CD4-positive, alpha-beta T cell treated with Interleukin-12 subunit alpha and Interleukin-12 subunit beta, for 1 hour (primary cell): ENCODE measurements around the gene LAG3.
A peak's percentile ranks its signal among the peaks of the same experiment; 100 is the strongest.

Source experiments
- DNase-seq: peaks from one replicate; pipeline ENCODE4 v3.0.0-alpha.2; 2020

LAG3 gene

GRCh38 chr12:6790496-6791150 is 18.3 kb downstream of the LAG3 start:
- DNase-seq, result peak; percentile 48

DNA sequence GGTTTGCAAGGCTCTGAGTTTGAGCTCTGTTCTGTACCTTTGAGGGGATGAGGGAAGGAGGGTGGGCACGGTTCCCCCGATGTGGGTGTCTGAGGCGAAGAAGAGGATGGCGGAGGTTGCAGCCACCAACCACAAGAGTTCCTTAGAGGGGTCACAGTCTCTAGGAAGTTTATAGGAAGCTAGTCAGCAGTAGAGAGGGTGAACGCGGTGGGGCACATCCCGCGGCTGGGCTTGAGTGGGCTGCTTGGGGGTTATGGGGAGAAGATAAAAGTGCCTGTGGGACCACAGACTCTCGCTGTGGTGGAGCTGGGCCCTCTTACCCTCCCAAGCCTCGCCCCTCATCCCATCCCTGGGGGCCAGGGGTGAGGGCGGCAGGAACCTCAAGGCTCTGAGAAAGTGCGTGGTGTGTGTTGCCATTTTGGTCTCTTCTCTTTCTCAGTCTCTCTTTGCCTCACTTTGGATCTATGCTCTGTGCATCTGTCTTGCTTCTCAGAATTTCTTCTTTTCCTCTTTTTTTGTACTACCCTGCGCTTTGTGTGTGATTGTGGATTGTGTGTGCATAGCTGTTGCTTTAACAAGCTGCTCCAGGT is 19.7 kb downstream of the LAG3 start:
- no peak for DNase-seq

DNA sequence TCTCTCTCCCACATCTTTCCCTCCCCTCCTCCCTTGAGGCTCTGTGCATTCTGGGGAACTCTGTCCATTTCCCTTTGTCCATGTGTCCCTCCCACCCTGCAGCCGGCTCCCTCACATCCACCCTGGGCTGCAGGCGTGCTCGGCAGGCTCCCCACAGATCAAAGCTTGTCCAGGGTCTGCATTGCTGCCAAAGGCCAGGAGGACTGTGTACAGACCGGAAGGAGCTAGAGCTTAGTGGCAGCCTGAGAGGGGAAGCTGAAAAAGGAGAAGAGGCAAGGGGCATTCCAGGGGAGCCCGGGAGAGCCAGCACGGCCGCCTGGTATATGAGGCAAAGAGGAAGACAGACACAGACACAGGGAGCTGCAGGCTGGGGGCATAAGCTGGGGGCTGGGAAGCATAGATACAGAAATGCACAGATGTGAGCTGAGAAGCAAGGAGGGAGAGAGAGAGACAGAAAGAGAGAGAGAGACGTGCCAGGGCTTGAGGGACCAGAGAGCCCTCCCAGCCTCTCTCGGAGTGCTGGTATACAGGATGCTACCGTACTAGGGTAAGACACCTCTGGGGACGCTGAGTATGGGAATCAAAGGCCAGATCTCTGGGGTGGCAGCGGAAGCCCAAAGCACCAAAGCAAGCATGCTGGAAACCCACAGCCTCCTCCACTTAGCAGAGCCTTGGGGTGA is 20.3 kb downstream of the LAG3 start:
- DNase-seq, result peak; percentile 48

GRCh38 chr12:6795088-6795487 is 22.8 kb downstream of the LAG3 start:
- no peak for DNase-seq

DNA sequence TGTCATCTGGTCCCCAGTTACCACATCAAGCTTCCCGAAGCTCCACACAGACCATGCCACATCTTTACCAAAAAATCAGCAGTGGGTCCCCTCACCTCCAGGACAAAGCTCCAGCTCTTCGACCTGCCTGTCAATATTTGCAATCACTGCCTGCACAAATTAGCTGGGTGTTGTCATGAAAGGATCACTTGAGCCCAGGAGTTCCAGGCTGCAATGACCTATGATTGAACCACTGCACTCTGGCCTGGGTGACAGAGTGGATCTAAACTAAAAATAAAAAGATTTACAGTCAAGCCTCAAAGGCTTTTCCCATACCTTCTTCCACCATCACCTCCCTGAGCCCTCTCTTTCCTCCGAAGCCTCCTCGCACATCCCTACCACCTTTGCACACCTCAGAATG is 24.3 kb downstream of the LAG3 start:
- DNase-seq, result no peak

GRCh38 chr12:6799147-6799546 is 26.8 kb downstream of the LAG3 start:
- no peak for DNase-seq

- DNase-seq, result no peak
These were observed 34.9 kb downstream of the LAG3 start for GRCh38 chr12:6807170-6807569.

GRCh38 chr12:6809056-6809455 is 36.7 kb downstream of the LAG3 start:
- DNase-seq, result no peak

DNA sequence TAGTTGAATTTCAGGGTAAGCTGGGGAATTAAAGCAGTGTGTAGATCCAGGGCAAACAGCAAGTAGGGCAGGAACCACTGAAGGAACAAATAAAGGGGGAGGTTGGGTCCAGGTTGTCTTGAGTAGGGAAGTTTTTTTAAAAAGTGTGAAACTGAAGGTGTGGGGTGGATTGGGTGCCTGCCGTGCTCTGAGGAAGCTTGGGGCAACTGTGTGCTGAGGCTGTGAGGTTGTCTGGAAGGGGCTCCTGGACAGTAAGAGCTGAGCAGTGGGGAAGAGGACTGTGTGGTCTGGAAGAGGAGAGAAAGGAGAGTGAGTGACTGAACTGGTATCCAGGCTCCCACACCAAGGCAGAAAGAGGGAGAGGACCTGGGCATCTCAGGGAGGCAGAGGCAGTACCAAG is 38.4 kb downstream of the LAG3 start:
- DNase-seq, result no peak

DNA sequence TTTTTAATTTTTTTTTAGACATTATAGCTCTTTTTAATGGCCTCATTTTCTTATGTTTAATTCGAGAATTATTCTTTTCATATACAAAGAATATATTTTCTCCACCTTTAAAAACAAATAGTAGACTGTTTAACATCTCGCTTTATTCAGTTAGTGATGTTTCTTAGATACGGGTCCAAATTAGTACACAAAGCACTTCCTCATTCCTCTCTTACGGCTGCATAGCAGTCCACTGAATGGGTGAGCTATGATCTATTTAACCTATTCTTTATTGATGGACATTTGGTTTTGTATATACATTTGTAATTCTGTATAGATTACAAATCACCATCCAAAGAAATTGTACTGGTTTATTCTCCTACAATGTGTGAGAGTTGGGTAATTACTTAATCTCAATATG is 41.0 kb downstream of the LAG3 start:
- DNase-seq, result no peak

DNA sequence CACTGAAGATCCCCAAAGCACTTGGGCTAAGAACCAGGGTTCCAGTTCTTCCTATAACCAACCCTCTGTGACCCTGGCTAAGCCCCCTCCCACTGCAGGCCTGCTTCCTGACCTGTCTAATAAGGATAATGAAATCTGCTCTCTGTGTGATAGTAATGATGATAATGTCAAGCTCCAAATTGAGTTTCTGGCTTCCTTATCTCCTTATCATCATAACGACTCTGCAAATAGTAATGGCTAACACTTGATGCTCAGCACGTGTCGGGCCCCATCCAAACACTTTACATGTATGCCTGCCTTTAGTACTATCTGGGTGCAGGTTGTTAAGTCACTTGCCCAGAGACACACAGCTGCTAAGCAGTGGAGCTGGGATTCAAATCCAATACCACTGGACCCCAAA is 44.3 kb downstream of the LAG3 start:
- DNase-seq, result no peak

GRCh38 chr12:6817098-6817497 is 44.8 kb downstream of the LAG3 start:
- DNase-seq, result no peak

DNA sequence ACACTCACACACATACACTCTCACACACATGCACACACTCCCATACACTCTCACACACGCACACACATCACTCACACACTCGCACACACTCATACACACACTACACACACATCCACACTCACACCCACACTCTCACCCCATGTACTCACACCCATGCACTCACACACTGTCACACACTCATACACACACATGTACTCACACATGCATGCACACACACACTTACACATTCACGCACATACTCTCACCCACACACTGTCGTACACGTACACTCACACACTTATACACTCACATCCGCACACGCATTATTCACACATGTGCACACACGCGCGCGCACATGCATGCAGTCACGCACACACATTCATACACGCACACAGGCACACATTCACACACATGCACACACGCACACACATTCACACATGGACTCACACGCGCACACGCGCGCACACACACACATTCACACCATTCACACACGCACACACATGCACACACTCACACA is 45.4 kb downstream of the LAG3 start:
- DNase-seq, result no peak

DNA sequence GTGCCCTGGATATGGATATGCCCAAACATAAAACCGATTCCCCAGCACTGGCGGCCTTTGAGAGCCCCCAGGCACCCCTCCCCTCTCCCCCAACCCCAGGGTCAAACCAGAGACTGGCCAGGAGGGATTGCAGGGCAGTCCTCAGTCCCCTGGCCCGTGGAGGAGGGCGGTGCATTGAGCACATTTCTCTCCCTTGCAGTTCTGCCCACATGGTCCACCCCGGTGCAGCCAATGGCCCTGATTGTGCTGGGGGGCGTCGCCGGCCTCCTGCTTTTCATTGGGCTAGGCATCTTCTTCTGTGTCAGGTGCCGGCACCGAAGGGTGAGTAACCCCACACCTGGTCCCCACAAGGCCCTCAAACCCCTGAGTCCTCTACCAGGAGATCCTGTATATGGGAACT is 45.9 kb downstream of the LAG3 start:
- DNase-seq, result no peak

DNA sequence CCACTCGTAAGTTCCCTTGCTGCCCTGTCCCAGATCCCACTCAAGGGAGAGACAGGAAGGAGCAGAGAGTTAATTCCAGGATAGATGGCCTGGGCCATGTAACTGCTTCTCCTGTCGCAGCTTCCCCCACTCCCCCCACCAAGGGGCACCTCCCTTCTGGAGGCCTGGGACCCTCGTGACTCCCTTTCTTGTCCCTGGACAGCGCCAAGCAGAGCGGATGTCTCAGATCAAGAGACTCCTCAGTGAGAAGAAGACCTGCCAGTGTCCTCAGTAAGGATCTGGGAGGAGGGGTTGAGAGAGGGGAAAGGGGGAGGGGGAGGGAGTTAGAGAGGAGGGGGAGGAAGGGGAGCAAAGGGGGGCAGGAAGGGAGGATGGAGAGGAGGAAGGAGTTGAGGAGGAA is 46.3 kb downstream of the LAG3 start:
- no peak for DNase-seq

- DNase-seq, result no peak
These were observed 47.0 kb downstream of the LAG3 start for GRCh38 chr12:6819106-6820030.

GRCh38 chr12:6820166-6820565 is 47.8 kb downstream of the LAG3 start:
- no peak for DNase-seq

GRCh38 chr12:6821591-6822425 is 49.5 kb downstream of the LAG3 start, which contains the start of gene GPR162:
Gene GPR162 (plus strand): TSS chr12:6821821. CDS start chr12:6823899, 2,078 bp downstream.
- DNase-seq, result no peak

GRCh38 chr12:6822426-6823135 is 50.3 kb downstream of the LAG3 start:
- DNase-seq, result no peak

DNA sequence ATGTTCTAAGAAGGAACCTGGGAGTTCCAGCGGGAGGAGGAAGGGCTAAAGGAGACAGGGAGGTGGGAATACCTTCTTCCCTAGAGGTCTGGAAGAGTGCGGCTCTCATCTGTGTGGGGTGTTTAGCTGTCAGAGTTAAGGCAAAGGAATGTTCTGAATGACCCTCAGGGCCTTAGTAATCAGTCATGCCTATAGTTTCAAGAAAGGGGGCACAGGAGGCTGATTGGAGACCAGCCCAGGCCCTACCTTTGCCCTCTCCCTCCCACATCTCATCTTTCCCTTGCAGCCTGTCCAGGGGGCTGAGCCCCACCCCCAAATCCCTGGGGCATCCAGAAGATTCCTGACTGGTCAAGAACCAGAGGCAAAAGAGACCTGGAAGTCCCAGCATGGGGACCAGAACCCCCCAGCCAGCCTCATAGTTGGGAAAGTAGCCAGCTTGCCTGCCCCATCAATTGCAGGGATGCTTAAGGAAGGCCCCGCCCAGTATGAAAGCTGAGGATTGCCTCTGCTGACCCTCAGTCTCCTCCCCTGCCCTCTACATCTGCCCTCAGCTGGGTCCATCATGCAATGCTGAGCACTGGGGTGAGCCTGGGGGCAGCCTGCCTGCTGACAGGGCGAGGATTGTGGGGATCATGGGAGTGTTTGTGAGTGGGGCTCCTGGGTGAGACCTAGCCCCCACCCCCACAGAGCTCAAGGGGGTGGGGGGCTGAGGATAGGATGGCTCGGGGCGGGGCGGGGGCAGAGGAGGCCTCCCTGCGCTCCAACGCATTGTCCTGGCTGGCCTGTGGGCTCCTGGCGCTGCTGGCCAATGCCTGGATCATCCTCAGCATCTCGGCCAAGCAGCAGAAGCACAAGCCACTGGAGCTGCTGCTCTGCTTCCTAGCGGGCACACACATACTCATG is 51.1 kb downstream of the LAG3 start:
- no peak for DNase-seq
